AG10803 (cell line): ENCODE data around the gene PEX3.

Experiments
- DNase-seq: peaks from one replicate; pipeline ENCODE4 v3.0.0; 2010; ENCODE audit warnings: low read depth
- H3K4me3 ChIP-seq: 2 replicates; pipeline ENCODE4 v1.5.1; 2011; ENCODE audit warnings: mild to moderate bottlenecking, low read length, control low read depth
- CTCF ChIP-seq: conservative IDR thresholded peaks from 2 replicates; pipeline ENCODE4 v1.5.1; 2011; ENCODE audit warnings: mild to moderate bottlenecking, low read length, control low read depth, inconsistent platforms

PEX3 gene

GRCh38 chr6:143408151-143408786 lies 42.3 kb upstream of the PEX3 start:
- H3K4me3 ChIP-seq, result no peak overlapping the region
- no peak for DNase-seq
- no peak for TF ChIP-seq CTCF

- DNase-seq, result no peak
- no peak overlapping the region for H3K4me3 ChIP-seq
- TF ChIP-seq CTCF, result no peak
Observed at GRCh38 chr6:143408787-143409162, 41.8 kb upstream of the PEX3 start.

GRCh38 chr6:143410859-143411270 lies 39.7 kb upstream of the PEX3 start:
- no peak for TF ChIP-seq CTCF
- no peak overlapping the region for H3K4me3 ChIP-seq
- DNase-seq, result peak; percentile 79

- DNase-seq, result no peak
- no peak overlapping the region for H3K4me3 ChIP-seq
- no peak for TF ChIP-seq CTCF
Observed at GRCh38 chr6:143414769-143415168, 35.8 kb upstream of the PEX3 start.

- no peak overlapping the region for H3K4me3 ChIP-seq
- DNase-seq, result no peak
- no peak for TF ChIP-seq CTCF
Observed at GRCh38 chr6:143419526-143419925, 31.1 kb upstream of the PEX3 start.

- H3K4me3 ChIP-seq, result no peak overlapping the region
- no peak for TF ChIP-seq CTCF
Observed at GRCh38 chr6:143426026-143426425, 24.6 kb upstream of the PEX3 start.

GRCh38 chr6:143427109-143427817 lies 23.3 kb upstream of the PEX3 start:
- peak; percentile 97 for DNase-seq
- H3K4me3 ChIP-seq, result no peak overlapping the region

More at GRCh38 chr6:143426026-143426425, 24.6 kb upstream of the PEX3 start:
- peak; percentile 35 for DNase-seq

More at GRCh38 chr6:143427109-143427817, 23.3 kb upstream of the PEX3 start:
- TF ChIP-seq CTCF, result peak; percentile 100
